Measurements from ENCODE around the gene ADD3. TPM values are rescaled to one million over a fixed set of nuclear protein-coding genes. Genes with fewer than 3 reads are reported as not detected.

Gene ADD3
- total and polyA plus RNA-seq, 11 donors: 28.8 to 659 (median 97.1) TPM

DNA sequence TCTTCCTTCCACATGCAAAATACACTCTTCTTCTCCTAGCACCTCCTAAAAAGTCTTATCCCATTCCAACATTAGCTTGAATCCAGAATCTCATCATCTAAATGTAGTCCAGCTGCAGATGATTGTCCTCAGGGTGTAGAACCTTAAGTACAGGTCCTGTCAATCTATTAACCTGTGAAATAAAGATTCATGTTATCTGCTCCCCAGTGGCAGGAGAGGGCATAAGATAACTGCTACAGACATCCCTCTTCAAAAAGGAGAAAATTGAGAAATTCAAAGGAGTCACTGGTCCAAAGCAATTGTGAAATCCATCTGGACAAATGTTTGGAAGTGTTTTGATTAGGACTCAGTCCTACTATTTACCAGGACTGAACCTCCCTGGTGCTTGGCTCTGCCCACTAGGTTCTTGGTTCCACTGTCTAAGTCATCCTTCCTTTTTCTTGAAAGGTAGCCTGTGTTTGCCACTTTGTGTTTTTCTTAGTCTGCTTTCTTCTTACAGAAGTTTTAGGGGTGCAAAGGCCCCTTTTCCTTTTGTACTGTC lies 96.2 kb downstream of the ADD3 start:
- ATAC-seq: peak in 1 of 4 donors; percentile 22
- Histone ChIP-seq H3K36me3 (peaks cover 0 to 71% (median 28%) of the 10 kb centered on the region in 9 donors), H3K4me3 (no peak overlapping the region), H3K9me3 (no peaks in the 10 kb centered on the region), H3K4me1 (peaks cover 0 to 6% (median 0%) of the 10 kb centered on the region in 12 donors), H3K27me3 (no peaks in the 10 kb centered on the region), H3K27ac (no peak overlapping the region)
- DNase-seq: no peak
- TF ChIP-seq POLR2A (IDR thresholded peaks at IDR 0.05): no peak
- TF ChIP-seq, protein P1, sequence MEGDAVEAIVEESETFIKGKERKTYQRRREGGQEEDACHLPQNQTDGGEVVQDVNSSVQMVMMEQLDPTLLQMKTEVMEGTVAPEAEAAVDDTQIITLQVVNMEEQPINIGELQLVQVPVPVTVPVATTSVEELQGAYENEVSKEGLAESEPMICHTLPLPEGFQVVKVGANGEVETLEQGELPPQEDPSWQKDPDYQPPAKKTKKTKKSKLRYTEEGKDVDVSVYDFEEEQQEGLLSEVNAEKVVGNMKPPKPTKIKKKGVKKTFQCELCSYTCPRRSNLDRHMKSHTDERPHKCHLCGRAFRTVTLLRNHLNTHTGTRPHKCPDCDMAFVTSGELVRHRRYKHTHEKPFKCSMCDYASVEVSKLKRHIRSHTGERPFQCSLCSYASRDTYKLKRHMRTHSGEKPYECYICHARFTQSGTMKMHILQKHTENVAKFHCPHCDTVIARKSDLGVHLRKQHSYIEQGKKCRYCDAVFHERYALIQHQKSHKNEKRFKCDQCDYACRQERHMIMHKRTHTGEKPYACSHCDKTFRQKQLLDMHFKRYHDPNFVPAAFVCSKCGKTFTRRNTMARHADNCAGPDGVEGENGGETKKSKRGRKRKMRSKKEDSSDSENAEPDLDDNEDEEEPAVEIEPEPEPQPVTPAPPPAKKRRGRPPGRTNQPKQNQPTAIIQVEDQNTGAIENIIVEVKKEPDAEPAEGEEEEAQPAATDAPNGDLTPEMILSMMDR (IDR thresholded peaks at IDR 0.05): no peak
- intact Hi-C loops (cut with DNase I): loop anchor here in 1 of 10 donors (10.0 kb wide), 1 partner anchor 219 kb away; no protein-coding TSS in a partner anchor

DNA sequence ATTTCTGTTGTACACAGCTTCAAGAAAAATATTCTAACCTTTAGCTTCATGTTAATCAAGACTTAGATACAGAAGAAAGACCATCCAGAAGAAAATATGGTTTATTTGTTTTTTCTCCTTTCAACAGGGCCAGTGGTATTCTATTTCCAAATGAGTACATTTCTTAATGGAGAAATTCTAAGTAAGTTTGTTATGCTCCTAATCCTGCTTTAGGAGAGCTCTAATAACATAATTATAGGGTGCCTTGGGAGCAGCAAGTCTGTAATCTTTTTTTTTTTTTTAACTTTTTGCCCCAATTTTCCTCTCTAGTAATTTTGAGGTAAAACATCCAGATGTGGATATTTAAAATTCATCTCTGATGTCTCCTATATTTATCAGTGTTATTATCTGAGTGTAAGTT lies 98.1 kb downstream of the ADD3 start:
- Histone ChIP-seq H3K9me3 (no peaks in the 10 kb centered on the region), H3K27me3 (no peaks in the 10 kb centered on the region), H3K36me3 (peaks cover 0 to 68% (median 27%) of the 10 kb centered on the region in 9 donors), H3K27ac (no peak overlapping the region), H3K4me3 (no peak overlapping the region), H3K4me1 (peaks cover 0 to 11% (median 2%) of the 10 kb centered on the region in 12 donors)
- intact Hi-C loops (cut with DNase I): loop anchor here in 1 of 10 donors (10.0 kb wide), 1 partner anchor 221 kb away; no protein-coding TSS in a partner anchor
- TF ChIP-seq, protein P1 (IDR thresholded peaks at IDR 0.05): no peak
- TF ChIP-seq POLR2A (IDR thresholded peaks at IDR 0.05): no peak
- no peak for DNase-seq
- no peak for ATAC-seq

DNA sequence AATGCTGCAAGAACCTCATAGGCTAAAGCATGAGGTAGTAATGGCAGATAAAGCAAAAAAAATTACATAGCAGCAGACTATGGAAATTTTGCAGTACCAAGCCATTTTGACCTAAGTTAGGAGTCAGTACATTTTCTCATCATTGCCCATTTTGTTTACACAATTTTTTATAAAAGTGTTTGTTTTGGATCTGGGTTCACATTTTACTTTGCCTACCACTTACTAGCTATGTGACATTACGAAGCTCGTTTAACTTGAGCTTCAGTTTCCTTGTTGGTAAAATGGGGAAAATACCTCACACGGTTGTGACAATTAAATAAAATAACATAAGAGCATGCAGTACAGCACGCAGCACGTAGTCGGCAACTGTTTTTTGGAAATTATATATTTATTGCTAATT lies 99.6 kb downstream of the ADD3 start:
- no peaks in the 10 kb centered on the region for H3K9me3 ChIP-seq
- DNase-seq: no peak
- peaks cover 0 to 11% (median 2%) of the 10 kb centered on the region in 12 donors for H3K4me1 ChIP-seq
- H3K4me3 ChIP-seq: no peak overlapping the region
- no peak overlapping the region for H3K27ac ChIP-seq
- peaks cover 0 to 59% (median 18%) of the 10 kb centered on the region in 9 donors for H3K36me3 ChIP-seq
- 91 to 94% (median 93%) methylated on average over 6 of the region's 6 CpGs for WGBS, 4 donors
- TF ChIP-seq POLR2A (IDR thresholded peaks at IDR 0.05): no peak
- TF ChIP-seq, protein P1 (IDR thresholded peaks at IDR 0.05): no peak
- no peak for ATAC-seq
- intact Hi-C loops (cut with DNase I): loop anchor here in 1 of 10 donors (10.0 kb wide), 1 partner anchor 223 kb away; no protein-coding TSS in a partner anchor
- H3K27me3 ChIP-seq: no peaks in the 10 kb centered on the region

DNA sequence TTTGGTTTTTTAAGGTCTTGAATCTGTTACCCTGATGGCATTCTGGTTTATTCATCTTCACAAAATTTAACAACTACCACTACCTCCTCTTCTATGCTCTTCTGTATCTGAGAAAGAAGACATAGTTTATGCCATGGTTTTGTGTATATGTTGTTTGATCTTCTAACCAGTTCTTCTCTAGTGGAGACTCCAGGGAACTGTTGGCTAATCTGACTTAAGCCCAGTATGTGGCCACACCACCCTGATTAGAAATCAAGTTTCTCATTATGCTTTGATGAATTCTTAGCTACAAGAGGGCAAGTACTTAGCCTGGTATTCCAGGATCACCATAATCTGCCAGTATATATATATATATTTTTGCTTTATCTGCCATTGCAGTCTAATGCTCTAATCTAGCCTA lies 100.1 kb downstream of the ADD3 start:
- ATAC-seq (no peak), DNase-seq (no peak)
- H3K4me1 ChIP-seq: peaks cover 0 to 11% (median 2%) of the 10 kb centered on the region in 12 donors
- no peaks in the 10 kb centered on the region for H3K9me3 ChIP-seq
- no peak overlapping the region for H3K4me3 ChIP-seq
- intact Hi-C loops (cut with DNase I): loop anchor here in 1 of 10 donors (10.0 kb wide), 1 partner anchor 223 kb away; no protein-coding TSS in a partner anchor
- H3K27ac ChIP-seq: no peak overlapping the region
- H3K36me3 ChIP-seq: peaks cover 0 to 59% (median 23%) of the 10 kb centered on the region in 9 donors
- no peak for TF ChIP-seq POLR2A (IDR thresholded peaks at IDR 0.05)
- TF ChIP-seq, protein P1 (IDR thresholded peaks at IDR 0.05): no peak
- H3K27me3 ChIP-seq: no peaks in the 10 kb centered on the region

All from heart left ventricle (tissue), 16 donors.